Left ventricle myocardium inferior (tissue), 1 donor: ENCODE data around the gene CHRM2. TPM values are rescaled to one million over a fixed set of nuclear protein-coding genes. Genes with fewer than 3 reads are reported as not detected.

ENCODE experiments used
- DNase-seq: peaks from one replicate; pipeline ENCODE4 v3.0.0-alpha.2; 2020
- H3K27ac ChIP-seq: fragments of 200-600 bp; replicated peaks from 2 replicates; pipeline ENCODE4 v1.8.0; 2021
- H3K27me3 ChIP-seq: fragments of 200-600 bp; 2 replicates; pipeline ENCODE4 v1.8.0; 2021; ENCODE audit warnings: low read depth
- H3K36me3 ChIP-seq: fragments of 200-600 bp; 2 replicates; pipeline ENCODE4 v1.8.0; 2021
- H3K4me1 ChIP-seq: fragments of 200-600 bp; 2 replicates; pipeline ENCODE4 v1.8.0; 2021
- H3K4me3 ChIP-seq: fragments of 200-600 bp; 2 replicates; pipeline ENCODE4 v1.8.0; 2021; ENCODE audit warnings: mild to moderate bottlenecking, moderate library complexity
- H3K9me3 ChIP-seq: fragments of 200-600 bp; replicated peaks from 2 replicates; pipeline ENCODE4 v1.8.0; 2021
- intact Hi-C: fragments of 100-400 bp; cut with micrococcal nuclease; formaldehyde crosslinking; loops from one replicate; pipeline ENCODE4 v1.11.0; 2022
- total RNA-seq: library from RNA; stranded (reverse); fragmentation: NEBNext Ultra II Directional; extraction: Animal tissue kit (Norgen Biotek cat#: 25700); gene quantifications from one replicate; pipeline ENCODE4 v1.2.1, GENCODE V29; 2021
- TF ChIP-seq, protein P1 (sequence below): fragments of 200-600 bp; IDR thresholded peaks from 2 replicates; pipeline ENCODE4 v1.8.0; 2021; ENCODE audit warnings: antibody characterized with exemption, mild to moderate bottlenecking, borderline replicate concordance
- donor health status: DM: no; HTN: yes; CAD: no; lungs with severe emphysema.

Gene CHRM2
- total RNA-seq, 1 donor from 2014 or later, result 76.2 TPM

DNA sequence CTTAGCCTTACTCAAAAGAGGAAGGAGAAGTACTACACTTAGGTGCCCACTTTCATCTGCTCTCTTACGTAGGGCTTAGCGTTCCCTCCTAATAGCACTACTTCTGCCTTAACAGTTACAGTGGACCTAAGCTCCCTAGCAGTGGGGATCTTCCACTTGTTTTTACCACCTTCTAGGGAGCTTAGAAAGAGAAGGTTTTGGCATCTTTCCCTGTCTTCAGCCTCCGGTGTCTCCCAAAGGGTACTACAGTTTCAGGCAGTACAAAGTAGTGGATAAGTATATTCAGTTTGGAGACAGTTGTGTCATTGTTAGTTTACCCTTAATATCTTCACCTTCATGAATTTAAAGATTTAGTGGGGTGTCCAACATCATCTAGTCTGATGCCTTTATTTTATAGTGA lies 14.6 kb downstream of the CHRM2 start:
- Histone ChIP-seq H3K9me3 (no peaks in the 10 kb centered on the region), H3K27ac (peak overlapping the region; percentile 82), H3K36me3 (no peaks in the 10 kb centered on the region), H3K27me3 (no peaks in the 10 kb centered on the region), H3K4me3 (no peak overlapping the region), H3K4me1 (peaks cover 63% of the 10 kb centered on the region)
- intact Hi-C loops, result no loop called here
- TF ChIP-seq, protein P1, sequence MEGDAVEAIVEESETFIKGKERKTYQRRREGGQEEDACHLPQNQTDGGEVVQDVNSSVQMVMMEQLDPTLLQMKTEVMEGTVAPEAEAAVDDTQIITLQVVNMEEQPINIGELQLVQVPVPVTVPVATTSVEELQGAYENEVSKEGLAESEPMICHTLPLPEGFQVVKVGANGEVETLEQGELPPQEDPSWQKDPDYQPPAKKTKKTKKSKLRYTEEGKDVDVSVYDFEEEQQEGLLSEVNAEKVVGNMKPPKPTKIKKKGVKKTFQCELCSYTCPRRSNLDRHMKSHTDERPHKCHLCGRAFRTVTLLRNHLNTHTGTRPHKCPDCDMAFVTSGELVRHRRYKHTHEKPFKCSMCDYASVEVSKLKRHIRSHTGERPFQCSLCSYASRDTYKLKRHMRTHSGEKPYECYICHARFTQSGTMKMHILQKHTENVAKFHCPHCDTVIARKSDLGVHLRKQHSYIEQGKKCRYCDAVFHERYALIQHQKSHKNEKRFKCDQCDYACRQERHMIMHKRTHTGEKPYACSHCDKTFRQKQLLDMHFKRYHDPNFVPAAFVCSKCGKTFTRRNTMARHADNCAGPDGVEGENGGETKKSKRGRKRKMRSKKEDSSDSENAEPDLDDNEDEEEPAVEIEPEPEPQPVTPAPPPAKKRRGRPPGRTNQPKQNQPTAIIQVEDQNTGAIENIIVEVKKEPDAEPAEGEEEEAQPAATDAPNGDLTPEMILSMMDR, result no peak
- no peak for DNase-seq

DNA sequence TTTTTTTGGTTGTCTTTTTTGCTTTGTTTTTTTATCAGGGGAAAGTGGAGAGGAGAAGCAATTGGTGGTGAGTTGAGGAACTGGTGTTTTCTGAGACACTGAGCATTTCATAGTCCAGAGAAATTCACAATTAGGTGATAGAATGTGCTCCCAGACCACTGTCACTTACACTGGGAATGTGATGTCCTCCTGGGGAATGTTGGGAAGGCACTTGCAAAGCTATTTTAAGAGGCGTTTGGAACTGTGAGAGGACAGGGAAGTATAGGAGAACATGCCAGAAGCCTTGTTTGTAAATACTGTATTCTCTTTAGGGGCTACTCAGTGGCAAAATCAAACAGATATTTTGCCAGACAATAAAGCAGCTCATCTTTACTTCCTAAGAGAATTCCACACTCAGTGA lies 16.0 kb downstream of the CHRM2 start:
- TF ChIP-seq, protein P1, result no peak
- intact Hi-C loops, result no loop called here
- no peak overlapping the region for H3K4me3 ChIP-seq
- H3K36me3 ChIP-seq, result no peaks in the 10 kb centered on the region
- peaks cover 55% of the 10 kb centered on the region for H3K4me1 ChIP-seq
- H3K27ac ChIP-seq, result peak overlapping the region; percentile 82
- no peaks in the 10 kb centered on the region for H3K27me3 ChIP-seq
- no peak for DNase-seq
- H3K9me3 ChIP-seq, result no peaks in the 10 kb centered on the region

DNA sequence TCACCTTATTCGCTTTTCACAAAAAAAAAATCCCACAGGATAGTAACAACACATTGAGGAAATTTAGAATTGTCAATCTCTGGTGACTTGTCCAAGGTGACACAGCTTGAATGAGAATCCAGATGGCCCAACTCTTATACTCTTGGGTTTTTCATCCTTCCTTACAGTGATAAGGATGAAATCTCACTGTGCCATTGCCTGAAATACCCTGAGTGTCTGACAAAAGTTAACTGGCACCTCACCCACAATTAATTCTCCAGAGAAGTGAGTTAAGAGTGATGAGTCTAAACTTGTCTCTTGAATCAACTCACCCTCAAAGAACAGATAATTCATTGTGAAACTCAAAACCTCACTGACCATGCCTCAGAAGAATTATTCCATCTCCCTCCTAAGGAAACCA lies 18.9 kb downstream of the CHRM2 start:
- Histone ChIP-seq H3K9me3 (no peaks in the 10 kb centered on the region), H3K4me1 (peaks cover 60% of the 10 kb centered on the region), H3K27me3 (no peaks in the 10 kb centered on the region), H3K4me3 (no peak overlapping the region), H3K27ac (peak overlapping the region; percentile 82), H3K36me3 (no peaks in the 10 kb centered on the region)
- TF ChIP-seq, protein P1, result no peak
- DNase-seq, result no peak
- intact Hi-C loops, result no loop called here

DNA sequence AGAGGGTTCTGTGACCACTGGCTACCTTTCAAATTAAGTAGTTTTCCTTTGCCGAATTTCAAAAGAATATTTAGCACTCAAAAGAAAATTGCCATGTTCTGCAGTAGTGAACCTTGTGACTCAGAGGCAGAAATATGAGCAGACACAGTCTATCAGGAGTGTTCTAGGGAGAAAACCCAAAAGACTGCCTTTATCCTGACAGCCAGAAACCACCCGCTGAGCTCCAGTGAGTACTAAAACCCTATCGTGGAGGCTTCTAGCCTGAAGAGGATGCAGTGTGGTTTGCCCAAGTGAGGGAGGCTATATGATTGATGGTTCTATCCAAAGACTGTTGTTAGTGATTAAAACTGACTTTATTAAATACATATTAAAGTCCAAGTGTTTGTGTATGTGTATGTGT lies 21.9 kb downstream of the CHRM2 start:
- no peaks in the 10 kb centered on the region for H3K9me3 ChIP-seq
- peaks cover 36% of the 10 kb centered on the region for H3K4me1 ChIP-seq
- H3K36me3 ChIP-seq, result no peaks in the 10 kb centered on the region
- TF ChIP-seq, protein P1, result no peak
- peak overlapping the region; percentile 35 for H3K27ac ChIP-seq
- no peak overlapping the region for H3K4me3 ChIP-seq
- no peak for DNase-seq
- intact Hi-C loops, result no loop called here
- no peaks in the 10 kb centered on the region for H3K27me3 ChIP-seq

DNA sequence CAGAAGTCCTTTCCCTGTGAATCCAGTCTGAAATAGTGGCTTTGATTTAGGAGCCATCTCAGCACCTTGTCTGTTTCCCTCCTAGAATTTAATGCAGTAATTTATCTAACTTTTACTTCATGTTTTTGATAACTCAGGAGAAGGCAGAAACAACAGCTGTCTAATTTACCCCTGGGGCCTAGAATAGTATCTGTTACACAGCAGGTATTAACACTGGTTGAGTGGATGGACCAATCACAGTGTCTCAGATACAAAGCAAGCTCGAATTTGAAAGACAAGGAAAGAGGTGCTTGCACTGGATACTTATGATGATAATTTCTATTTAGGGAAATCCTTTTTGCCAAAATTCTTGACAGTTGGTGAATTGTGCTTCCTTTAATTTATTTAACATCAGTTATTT lies 23.4 kb downstream of the CHRM2 start:
- Histone ChIP-seq H3K9me3 (no peaks in the 10 kb centered on the region), H3K4me1 (peaks cover 37% of the 10 kb centered on the region), H3K27ac (no peak overlapping the region), H3K27me3 (no peaks in the 10 kb centered on the region), H3K4me3 (no peak overlapping the region), H3K36me3 (no peaks in the 10 kb centered on the region)
- TF ChIP-seq, protein P1, result no peak
- no peak for DNase-seq
- intact Hi-C loops, result no loop called here

DNA sequence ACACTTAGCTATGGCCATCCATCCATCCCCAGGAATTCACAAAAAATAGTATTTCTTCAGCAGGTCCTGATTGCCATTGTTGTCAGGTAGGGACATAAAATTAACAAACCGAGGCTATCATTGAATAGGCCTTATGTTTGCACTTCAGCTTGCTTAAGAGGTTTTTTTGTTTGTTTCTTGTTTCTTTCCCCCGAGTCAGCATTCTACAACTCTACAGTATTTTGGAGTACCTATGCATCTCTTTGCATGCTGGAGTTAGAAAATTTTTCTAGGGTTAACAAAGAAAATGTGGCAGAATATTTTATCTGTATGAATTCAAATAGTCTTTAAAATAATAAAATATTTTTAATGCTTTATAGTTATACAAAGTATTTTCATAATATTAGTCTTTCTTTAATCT lies 26.3 kb downstream of the CHRM2 start:
- Histone ChIP-seq H3K36me3 (no peaks in the 10 kb centered on the region), H3K4me3 (no peak overlapping the region), H3K9me3 (no peaks in the 10 kb centered on the region), H3K27me3 (no peaks in the 10 kb centered on the region), H3K4me1 (peaks cover 28% of the 10 kb centered on the region), H3K27ac (no peak overlapping the region)
- no peak for DNase-seq
- TF ChIP-seq, protein P1, result no peak
- intact Hi-C loops, result no loop called here
